ENCODE measurements around the gene SLC6A13. TPM values are rescaled to one million over a fixed set of nuclear protein-coding genes. Genes with fewer than 3 reads are reported as not detected.

The SLC6A13 gene
- total and polyA plus RNA-seq, 2 of the 13 experiments (the other 11 are each of a cell fraction or from before 2014, with no cell fraction given): 0.05 to 0.15 TPM

GRCh38 chr12:210277-211141, 52.1 kb downstream of the SLC6A13 start (continued):
- TF ChIP-seq NR2F6 (IDR thresholded peaks at IDR 0.05) (peak; percentile 100), NR2F6 (CRISPR knock-in tag; IDR thresholded peaks at IDR 0.05) (peak; percentile 100), HDAC1 (CRISPR knock-in tag; IDR thresholded peaks at IDR 0.05) (peak; percentile 100), ELF4 (CRISPR knock-in tag; IDR thresholded peaks at IDR 0.05; ENCODE audit: borderline replicate concordance) (no peak), ZNF7 (CRISPR knock-in tag; IDR thresholded peaks at IDR 0.05) (no peak), AGO1 (IDR thresholded peaks at IDR 0.05; ENCODE audit: low read depth, low read length, poor library complexity, severe bottlenecking) (no peak), FOXJ3 (CRISPR knock-in tag; IDR thresholded peaks at IDR 0.05; ENCODE audit: borderline replicate concordance) (peak; percentile 99), STAG1 (CRISPR knock-in tag; IDR thresholded peaks at IDR 0.05) (no peak; the same call in 1 of the 2 replicates), E2F5 (CRISPR knock-in tag; conservative IDR thresholded peaks at IDR 0.05) (no peak), HOMEZ (CRISPR knock-in tag; IDR thresholded peaks at IDR 0.05; ENCODE audit: low read depth) (peak; percentile 92), CERS6 (CRISPR knock-in tag; IDR thresholded peaks at IDR 0.05) (no peak), PHF8 (CRISPR knock-in tag; IDR thresholded peaks at IDR 0.05) (peak; percentile 70), RARA (CRISPR knock-in tag; IDR thresholded peaks at IDR 0.05) (peak; percentile 100), SRSF4 (IDR thresholded peaks at IDR 0.05; ENCODE audit: low read depth, low read length, poor library complexity, severe bottlenecking) (no peak), RNF2 (conservative IDR thresholded peaks at IDR 0.05; ENCODE audit: low read depth) (peak; percentile 90), FOXA3 (CRISPR knock-in tag; IDR thresholded peaks at IDR 0.05) (peak; percentile 100), ZNF879 (CRISPR knock-in tag; IDR thresholded peaks at IDR 0.05) (no peak), HINFP (CRISPR knock-in tag; IDR thresholded peaks at IDR 0.05; ENCODE audit: low read depth) (peak; percentile 80; the same call in 1 of the 2 replicates), ZNF75D (CRISPR knock-in tag; IDR thresholded peaks at IDR 0.05; ENCODE audit: borderline replicate concordance) (no peak), ZFP36 (IDR thresholded peaks at IDR 0.05; ENCODE audit: borderline replicate concordance, low read depth, low read length, partially characterized antibody) (no peak), DNMT3B (CRISPR knock-in tag; conservative IDR thresholded peaks at IDR 0.05) (no peak; the same call in 1 of the 2 replicates), ZNF672 (CRISPR knock-in tag; IDR thresholded peaks at IDR 0.05) (no peak), ZNF513 (CRISPR knock-in tag; conservative IDR thresholded peaks at IDR 0.05) (no peak)
